Smooth muscle cell of the brain vasculature (primary cell): ENCODE data around the gene PHTF2.
"Not testable (repeated sequence)": the region's sequence is repeated elsewhere in the genome, so short reads cannot be mapped to it uniquely, and the experiment has no call there.

Source experiments
- DNase-seq: peaks from one replicate; pipeline ENCODE4 v3.0.0-alpha.2; 2012; ENCODE audit warnings: low read depth, low spot score

Gene PHTF2

DNA sequence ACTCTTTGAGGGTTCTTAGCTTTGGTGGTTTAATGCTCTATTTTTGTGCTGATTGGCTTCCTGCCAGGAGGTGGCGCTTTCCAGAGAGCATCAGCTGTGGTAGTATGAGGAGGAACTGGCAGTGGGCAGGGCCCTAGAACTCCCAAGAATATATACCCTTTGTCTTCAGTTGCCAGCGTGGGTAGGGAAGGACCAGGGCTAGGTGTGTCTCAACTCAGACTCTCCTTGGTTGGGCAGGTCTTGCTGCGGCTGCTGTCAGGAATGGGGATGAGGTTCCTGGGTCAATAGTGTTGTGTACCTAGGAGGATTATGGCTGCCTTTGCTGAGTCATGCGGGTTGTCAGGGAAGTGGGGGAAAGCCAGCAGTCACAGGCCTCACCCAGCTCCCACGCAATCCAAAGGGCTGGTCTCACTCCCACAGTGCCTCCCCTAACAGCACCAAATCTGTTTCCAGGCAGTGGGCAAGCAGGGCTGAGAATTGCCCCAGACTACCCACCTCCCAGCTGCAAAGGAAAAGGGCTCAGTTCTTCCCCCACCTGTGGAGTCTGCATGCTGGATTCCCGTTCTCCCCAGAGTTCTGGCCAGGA lies 191.5 kb downstream of the PHTF2 start:
- DNase-seq: no peak

DNA sequence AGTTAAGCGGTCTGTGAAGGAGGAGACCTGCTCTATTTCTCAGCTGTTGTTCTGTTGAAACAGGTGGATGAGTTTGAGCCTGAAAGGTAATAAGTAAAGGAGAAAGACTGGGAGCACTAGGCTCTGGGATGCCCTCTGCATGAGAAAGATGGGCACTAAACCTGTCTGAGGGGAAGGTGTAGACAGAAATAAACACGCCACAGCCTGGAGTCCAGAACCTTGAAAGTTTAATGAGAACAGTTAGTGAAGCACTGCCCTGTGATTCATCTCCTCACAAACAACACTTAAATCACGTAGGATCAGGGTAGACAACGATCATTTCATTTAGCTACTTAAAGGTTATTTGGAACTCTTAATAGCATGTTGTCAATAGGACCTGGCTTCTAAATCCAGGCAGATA lies 193.1 kb downstream of the PHTF2 start:
- DNase-seq: no peak

GRCh38 chr7:77993838-77994237 lies 195.3 kb downstream of the PHTF2 start:
- no peak for DNase-seq

- DNase-seq: no peak
These were observed 197.1 kb downstream of the PHTF2 start for GRCh38 chr7:77995717-77996116.

- not testable (repeated sequence) for DNase-seq
These were observed 200.6 kb downstream of the PHTF2 start for GRCh38 chr7:77999168-77999567.

GRCh38 chr7:78002021-78002420 lies 203.4 kb downstream of the PHTF2 start:
- no peak for DNase-seq

- no peak for DNase-seq
These were observed 204.1 kb downstream of the PHTF2 start for GRCh38 chr7:78002715-78003114.

- no peak for DNase-seq
These were observed 207.6 kb downstream of the PHTF2 start for GRCh38 chr7:78006063-78006755.
